GM23338 (cell line): ENCODE data around the gene TESK2. TPM values are rescaled to one million over a fixed set of nuclear protein-coding genes. Genes with fewer than 3 reads are reported as not detected.

Experiments
- ATAC-seq: fragments of 200-7000 bp; cut with Tn5 transposase; 3 replicates; pipeline ENCODE4 v1.9.1; 2020
- DNase-seq: peaks from one replicate; pipeline ENCODE4 v3.0.0-alpha.2; 2015; ENCODE audit warnings: low spot score
- H2AFZ ChIP-seq: fragments of 200-600 bp; sonication (generic); 2 replicates; pipeline ENCODE4 v1.8.0; 2016; ENCODE audit warnings: antibody characterized with exemption, mild to moderate bottlenecking, moderate library complexity
- H3F3A ChIP-seq: fragments of 200-600 bp; sonication (generic); replicated peaks from 2 replicates; pipeline ENCODE4 v1.8.0; 2017; ENCODE audit warnings: antibody characterized with exemption, mixed run types, low read depth
- H3K27ac ChIP-seq: fragments of 200-600 bp; sonication (generic); 2 replicates; pipeline ENCODE4 v1.6.1; 2016; ENCODE audit warnings: low read depth
- H3K27me3 ChIP-seq: fragments of 200-600 bp; sonication (generic); 2 replicates; pipeline ENCODE4 v1.8.0; 2016; ENCODE audit warnings: mild to moderate bottlenecking, mixed run types, moderate library complexity; ENCODE audit not compliant: insufficient read depth
- H3K36me3 ChIP-seq: fragments of 200-600 bp; sonication (generic); 2 replicates; pipeline ENCODE4 v1.8.0; 2016; ENCODE audit warnings: mild to moderate bottlenecking; ENCODE audit not compliant: insufficient read depth
- H3K4me1 ChIP-seq: fragments of 200-600 bp; sonication (generic); 2 replicates; pipeline ENCODE4 v1.8.0; 2016; ENCODE audit warnings: mild to moderate bottlenecking, moderate library complexity; ENCODE audit not compliant: insufficient read depth
- H3K4me2 ChIP-seq: fragments of 200-600 bp; sonication (generic); 2 replicates; pipeline ENCODE4 v1.7.1; 2017; ENCODE audit warnings: mixed run types
- H3K4me3 ChIP-seq: fragments of 200-600 bp; sonication (generic); 2 replicates; pipeline ENCODE4 v1.6.1; 2016; ENCODE audit warnings: mixed run types
- H3K79me2 ChIP-seq: fragments of 200-600 bp; sonication (generic); replicated peaks from 2 replicates; pipeline ENCODE4 v1.8.0; 2017; ENCODE audit warnings: mild to moderate bottlenecking; ENCODE audit not compliant: insufficient read depth
- H3K9me2 ChIP-seq: fragments of 200-600 bp; sonication (generic); 2 replicates; pipeline ENCODE4 v1.8.0; 2017; ENCODE audit not compliant: insufficient read depth
- H4K20me1 ChIP-seq: fragments of 200-600 bp; sonication (generic); replicated peaks from 2 replicates; pipeline ENCODE4 v1.8.0; 2017; ENCODE audit warnings: mild to moderate bottlenecking; ENCODE audit not compliant: insufficient read depth
- H3K27ac Mint-ChIP-seq: 2 replicates; pipeline ENCODE4 v1.8.0; 2020; ENCODE audit warnings: inconsistent platforms, mild to moderate bottlenecking, moderate library complexity, mixed read lengths
- H3K27me3 Mint-ChIP-seq: 3 replicates; pipeline ENCODE4 v1.8.0; 2022; ENCODE audit warnings: low read depth, mild to moderate bottlenecking, moderate library complexity, mixed read lengths, inconsistent platforms; ENCODE audit not compliant: insufficient read depth, poor library complexity
- H3K36me3 Mint-ChIP-seq: 3 replicates; pipeline ENCODE4 v1.8.0; 2021; ENCODE audit warnings: low read depth, mild to moderate bottlenecking, inconsistent platforms, moderate library complexity, mixed read lengths
- H3K4me1 Mint-ChIP-seq: 3 replicates; pipeline ENCODE4 v1.8.0; 2020; ENCODE audit warnings: mild to moderate bottlenecking, inconsistent platforms, mixed read lengths
- H3K4me3 Mint-ChIP-seq: 3 replicates; pipeline ENCODE4 v1.8.0; 2021; ENCODE audit warnings: moderate library complexity, mild to moderate bottlenecking, inconsistent platforms, mixed read lengths
- H3K9me3 Mint-ChIP-seq: 3 replicates; pipeline ENCODE4 v1.8.0; 2020; ENCODE audit warnings: moderate library complexity, mild to moderate bottlenecking, inconsistent platforms, mixed read lengths
- CREB1 ChIP-seq: fragments of 250-450 bp; sonication (Bioruptor Pico); IDR thresholded peaks from 2 replicates; pipeline ENCODE4 v1.5.0; 2020; ENCODE audit warnings: low read depth, mild to moderate bottlenecking, moderate library complexity
- EZH2 ChIP-seq: fragments of 200-600 bp; sonication (generic); IDR thresholded peaks from one replicate; pipeline ENCODE4 v1.8.0; 2017; ENCODE audit warnings: antibody characterized with exemption, mild to moderate bottlenecking, low read depth; ENCODE audit not compliant: unreplicated experiment
- NANOG ChIP-seq: IDR thresholded peaks from 2 replicates; pipeline ENCODE4 v1.6.1; 2016; ENCODE audit warnings: antibody characterized with exemption, borderline replicate concordance
- STAT1 ChIP-seq: IDR thresholded peaks from one replicate; pipeline ENCODE4 v1.6.1; 2016; ENCODE audit warnings: antibody characterized with exemption; ENCODE audit not compliant: unreplicated experiment
- ZNF114 ChIP-seq: fragments of 250-450 bp; sonication (Bioruptor Pico); IDR thresholded peaks from 2 replicates; pipeline ENCODE4 v1.5.0; 2020; ENCODE audit warnings: mild to moderate bottlenecking, moderate library complexity
- ZNF331 ChIP-seq: fragments of 250-450 bp; sonication (Bioruptor Pico); IDR thresholded peaks from 2 replicates; pipeline ENCODE4 v1.5.0; 2020; ENCODE audit warnings: low read depth, mild to moderate bottlenecking, moderate library complexity
- polyA plus RNA-seq: library from polyadenylated mRNA; unstranded; fragments of >200 nt; fragmentation: Nextera tagmentation; extraction: Ambion mirVana; gene quantifications from 2 replicates; pipeline ENCODE4 v1.2.1, GENCODE V29; 2016
- total RNA-seq: library from RNA; depleted of rRNA; stranded (reverse); fragments of >200 nt; shearing (Covaris generic); gene quantifications from 2 replicates; pipeline ENCODE4 v1.2.3, GENCODE V29; 2014
- TF ChIP-seq, protein P1 (sequence below), 2 experiments: fragments of 200-600 bp in 1 of 2; sonication (generic) in 1 of 2; conservative IDR thresholded peaks; 2 replicates each; pipeline versions ENCODE4 v1.5.1 to v1.6.1; 2016 to 2017; ENCODE audit warnings: antibody characterized with exemption in 2 of 2, low read depth in 2 of 2, mild to moderate bottlenecking in 2 of 2, moderate library complexity in 1 of 2
- TF ChIP-seq, protein P2 (sequence below): fragments of 250-450 bp; sonication (Bioruptor Pico); IDR thresholded peaks from 2 replicates; pipeline ENCODE4 v1.5.0; 2020; ENCODE audit warnings: mild to moderate bottlenecking, moderate library complexity
- TF ChIP-seq, protein P3 (sequence below): IDR thresholded peaks from one replicate; pipeline ENCODE4 v1.6.1; 2018; ENCODE audit warnings: antibody characterized with exemption; ENCODE audit not compliant: unreplicated experiment

TESK2 gene
- total and polyA plus RNA-seq, 2 experiments from 2014 or later = 5.2 to 14.0 TPM

DNA sequence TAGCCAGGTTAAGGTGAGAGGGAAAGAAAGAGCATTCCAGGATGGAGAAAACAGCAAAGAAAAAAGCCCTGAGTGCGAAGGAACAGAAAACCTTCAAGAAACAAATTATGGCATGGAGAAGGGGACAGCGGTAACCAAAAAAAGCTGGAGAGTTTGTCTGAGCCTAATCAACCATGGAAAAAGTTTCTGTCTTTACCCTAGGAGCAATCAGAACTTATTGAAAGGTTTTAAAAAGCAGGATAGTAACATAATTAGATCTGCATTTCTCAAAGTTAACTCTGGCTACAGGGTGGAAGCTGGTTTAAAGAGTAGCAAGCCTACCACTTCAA lies 190.3 kb downstream of the TESK2 start:
- Mint-ChIP-seq H3K36me3 (no peaks in the 10 kb centered on the region), H3K4me1 (peaks cover 34% of the 10 kb centered on the region), H3K27ac (no peak overlapping the region), H3K9me3 (no peaks in the 10 kb centered on the region; the same call in 2 of the 3 replicates), H3K27me3 (peaks cover 12% of the 10 kb centered on the region), H3K4me3 (no peak overlapping the region)
- Histone ChIP-seq H3K79me2 (no peaks in the 10 kb centered on the region), H3K27me3 (no peaks in the 10 kb centered on the region), H3K36me3 (no peaks in the 10 kb centered on the region), H3K27ac (no peak overlapping the region), H4K20me1 (no peaks in the 10 kb centered on the region), H3K4me3 (no peak overlapping the region), H3K9me2 (no peaks in the 10 kb centered on the region), H3F3A (0 out of 2 replicates have a peak, but pooled peaks cover 5% of the 10 kb centered on the region), H3K4me1 (peaks cover 24% of the 10 kb centered on the region), H3K4me2 (no peak overlapping the region), H2AFZ (no peak overlapping the region)
- ATAC-seq = no peak
- no peak for TF ChIP-seq STAT1
- no peak for TF ChIP-seq ZNF114 (CRISPR knock-in tag)
- TF ChIP-seq, protein P1, sequence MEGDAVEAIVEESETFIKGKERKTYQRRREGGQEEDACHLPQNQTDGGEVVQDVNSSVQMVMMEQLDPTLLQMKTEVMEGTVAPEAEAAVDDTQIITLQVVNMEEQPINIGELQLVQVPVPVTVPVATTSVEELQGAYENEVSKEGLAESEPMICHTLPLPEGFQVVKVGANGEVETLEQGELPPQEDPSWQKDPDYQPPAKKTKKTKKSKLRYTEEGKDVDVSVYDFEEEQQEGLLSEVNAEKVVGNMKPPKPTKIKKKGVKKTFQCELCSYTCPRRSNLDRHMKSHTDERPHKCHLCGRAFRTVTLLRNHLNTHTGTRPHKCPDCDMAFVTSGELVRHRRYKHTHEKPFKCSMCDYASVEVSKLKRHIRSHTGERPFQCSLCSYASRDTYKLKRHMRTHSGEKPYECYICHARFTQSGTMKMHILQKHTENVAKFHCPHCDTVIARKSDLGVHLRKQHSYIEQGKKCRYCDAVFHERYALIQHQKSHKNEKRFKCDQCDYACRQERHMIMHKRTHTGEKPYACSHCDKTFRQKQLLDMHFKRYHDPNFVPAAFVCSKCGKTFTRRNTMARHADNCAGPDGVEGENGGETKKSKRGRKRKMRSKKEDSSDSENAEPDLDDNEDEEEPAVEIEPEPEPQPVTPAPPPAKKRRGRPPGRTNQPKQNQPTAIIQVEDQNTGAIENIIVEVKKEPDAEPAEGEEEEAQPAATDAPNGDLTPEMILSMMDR (conservative IDR thresholded peaks at IDR 0.05; ENCODE audit: low read depth in 2 of 2) = no peak
- TF ChIP-seq NANOG = no peak
- TF ChIP-seq, protein P2, sequence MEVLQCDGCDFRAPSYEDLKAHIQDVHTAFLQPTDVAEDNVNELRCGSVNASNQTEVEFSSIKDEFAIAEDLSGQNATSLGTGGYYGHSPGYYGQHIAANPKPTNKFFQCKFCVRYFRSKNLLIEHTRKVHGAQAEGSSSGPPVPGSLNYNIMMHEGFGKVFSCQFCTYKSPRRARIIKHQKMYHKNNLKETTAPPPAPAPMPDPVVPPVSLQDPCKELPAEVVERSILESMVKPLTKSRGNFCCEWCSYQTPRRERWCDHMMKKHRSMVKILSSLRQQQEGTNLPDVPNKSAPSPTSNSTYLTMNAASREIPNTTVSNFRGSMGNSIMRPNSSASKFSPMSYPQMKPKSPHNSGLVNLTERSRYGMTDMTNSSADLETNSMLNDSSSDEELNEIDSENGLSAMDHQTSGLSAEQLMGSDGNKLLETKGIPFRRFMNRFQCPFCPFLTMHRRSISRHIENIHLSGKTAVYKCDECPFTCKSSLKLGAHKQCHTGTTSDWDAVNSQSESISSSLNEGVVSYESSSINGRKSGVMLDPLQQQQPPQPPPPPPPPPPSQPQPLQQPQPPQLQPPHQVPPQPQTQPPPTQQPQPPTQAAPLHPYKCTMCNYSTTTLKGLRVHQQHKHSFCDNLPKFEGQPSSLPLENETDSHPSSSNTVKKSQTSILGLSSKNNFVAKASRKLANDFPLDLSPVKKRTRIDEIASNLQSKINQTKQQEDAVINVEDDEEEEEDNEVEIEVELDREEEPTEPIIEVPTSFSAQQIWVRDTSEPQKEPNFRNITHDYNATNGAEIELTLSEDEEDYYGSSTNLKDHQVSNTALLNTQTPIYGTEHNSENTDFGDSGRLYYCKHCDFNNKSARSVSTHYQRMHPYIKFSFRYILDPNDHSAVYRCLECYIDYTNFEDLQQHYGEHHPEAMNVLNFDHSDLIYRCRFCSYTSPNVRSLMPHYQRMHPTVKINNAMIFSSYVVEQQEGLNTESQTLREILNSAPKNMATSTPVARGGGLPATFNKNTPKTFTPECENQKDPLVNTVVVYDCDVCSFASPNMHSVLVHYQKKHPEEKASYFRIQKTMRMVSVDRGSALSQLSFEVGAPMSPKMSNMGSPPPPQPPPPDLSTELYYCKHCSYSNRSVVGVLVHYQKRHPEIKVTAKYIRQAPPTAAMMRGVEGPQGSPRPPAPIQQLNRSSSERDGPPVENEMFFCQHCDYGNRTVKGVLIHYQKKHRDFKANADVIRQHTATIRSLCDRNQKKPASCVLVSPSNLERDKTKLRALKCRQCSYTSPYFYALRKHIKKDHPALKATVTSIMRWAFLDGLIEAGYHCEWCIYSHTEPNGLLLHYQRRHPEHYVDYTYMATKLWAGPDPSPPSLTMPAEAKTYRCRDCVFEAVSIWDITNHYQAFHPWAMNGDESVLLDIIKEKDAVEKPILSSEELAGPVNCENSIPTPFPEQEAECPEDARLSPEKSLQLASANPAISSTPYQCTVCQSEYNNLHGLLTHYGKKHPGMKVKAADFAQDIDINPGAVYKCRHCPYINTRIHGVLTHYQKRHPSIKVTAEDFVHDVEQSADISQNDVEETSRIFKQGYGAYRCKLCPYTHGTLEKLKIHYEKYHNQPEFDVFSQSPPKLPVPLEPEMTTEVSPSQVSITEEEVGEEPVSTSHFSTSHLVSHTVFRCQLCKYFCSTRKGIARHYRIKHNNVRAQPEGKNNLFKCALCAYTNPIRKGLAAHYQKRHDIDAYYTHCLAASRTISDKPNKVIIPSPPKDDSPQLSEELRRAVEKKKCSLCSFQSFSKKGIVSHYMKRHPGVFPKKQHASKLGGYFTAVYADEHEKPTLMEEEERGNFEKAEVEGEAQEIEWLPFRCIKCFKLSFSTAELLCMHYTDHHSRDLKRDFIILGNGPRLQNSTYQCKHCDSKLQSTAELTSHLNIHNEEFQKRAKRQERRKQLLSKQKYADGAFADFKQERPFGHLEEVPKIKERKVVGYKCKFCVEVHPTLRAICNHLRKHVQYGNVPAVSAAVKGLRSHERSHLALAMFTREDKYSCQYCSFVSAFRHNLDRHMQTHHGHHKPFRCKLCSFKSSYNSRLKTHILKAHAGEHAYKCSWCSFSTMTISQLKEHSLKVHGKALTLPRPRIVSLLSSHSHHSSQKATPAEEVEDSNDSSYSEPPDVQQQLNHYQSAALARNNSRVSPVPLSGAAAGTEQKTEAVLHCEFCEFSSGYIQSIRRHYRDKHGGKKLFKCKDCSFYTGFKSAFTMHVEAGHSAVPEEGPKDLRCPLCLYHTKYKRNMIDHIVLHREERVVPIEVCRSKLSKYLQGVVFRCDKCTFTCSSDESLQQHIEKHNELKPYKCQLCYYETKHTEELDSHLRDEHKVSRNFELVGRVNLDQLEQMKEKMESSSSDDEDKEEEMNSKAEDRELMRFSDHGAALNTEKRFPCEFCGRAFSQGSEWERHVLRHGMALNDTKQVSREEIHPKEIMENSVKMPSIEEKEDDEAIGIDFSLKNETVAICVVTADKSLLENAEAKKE (CRISPR knock-in tag) = no peak
- TF ChIP-seq EZH2 = no peak
- TF ChIP-seq ZNF331 (CRISPR knock-in tag) = no peak
- TF ChIP-seq, protein P3, sequence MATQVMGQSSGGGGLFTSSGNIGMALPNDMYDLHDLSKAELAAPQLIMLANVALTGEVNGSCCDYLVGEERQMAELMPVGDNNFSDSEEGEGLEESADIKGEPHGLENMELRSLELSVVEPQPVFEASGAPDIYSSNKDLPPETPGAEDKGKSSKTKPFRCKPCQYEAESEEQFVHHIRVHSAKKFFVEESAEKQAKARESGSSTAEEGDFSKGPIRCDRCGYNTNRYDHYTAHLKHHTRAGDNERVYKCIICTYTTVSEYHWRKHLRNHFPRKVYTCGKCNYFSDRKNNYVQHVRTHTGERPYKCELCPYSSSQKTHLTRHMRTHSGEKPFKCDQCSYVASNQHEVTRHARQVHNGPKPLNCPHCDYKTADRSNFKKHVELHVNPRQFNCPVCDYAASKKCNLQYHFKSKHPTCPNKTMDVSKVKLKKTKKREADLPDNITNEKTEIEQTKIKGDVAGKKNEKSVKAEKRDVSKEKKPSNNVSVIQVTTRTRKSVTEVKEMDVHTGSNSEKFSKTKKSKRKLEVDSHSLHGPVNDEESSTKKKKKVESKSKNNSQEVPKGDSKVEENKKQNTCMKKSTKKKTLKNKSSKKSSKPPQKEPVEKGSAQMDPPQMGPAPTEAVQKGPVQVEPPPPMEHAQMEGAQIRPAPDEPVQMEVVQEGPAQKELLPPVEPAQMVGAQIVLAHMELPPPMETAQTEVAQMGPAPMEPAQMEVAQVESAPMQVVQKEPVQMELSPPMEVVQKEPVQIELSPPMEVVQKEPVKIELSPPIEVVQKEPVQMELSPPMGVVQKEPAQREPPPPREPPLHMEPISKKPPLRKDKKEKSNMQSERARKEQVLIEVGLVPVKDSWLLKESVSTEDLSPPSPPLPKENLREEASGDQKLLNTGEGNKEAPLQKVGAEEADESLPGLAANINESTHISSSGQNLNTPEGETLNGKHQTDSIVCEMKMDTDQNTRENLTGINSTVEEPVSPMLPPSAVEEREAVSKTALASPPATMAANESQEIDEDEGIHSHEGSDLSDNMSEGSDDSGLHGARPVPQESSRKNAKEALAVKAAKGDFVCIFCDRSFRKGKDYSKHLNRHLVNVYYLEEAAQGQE = no peak
- no peak for TF ChIP-seq CREB1 (CRISPR knock-in tag)
- DNase-seq = no peak
